HG03135 (cell line): ENCODE data around the gene JAK1.

Experiments
- ATAC-seq: cut with Tn5 transposase; IDR thresholded peaks from one replicate; pipeline ENCODE4 v1.9.1; 2021; ENCODE audit warnings: mild to moderate bottlenecking, moderate library complexity; ENCODE audit not compliant: unreplicated experiment

JAK1 gene

GRCh38 chr1:64873576-64873975 is 92.8 kb downstream of the JAK1 start:
- no peak for ATAC-seq

- ATAC-seq = no peak
Observed at GRCh38 chr1:64872067-64872466, 94.3 kb downstream of the JAK1 start.

GRCh38 chr1:64871256-64871655 is 95.1 kb downstream of the JAK1 start:
- no peak for ATAC-seq

GRCh38 chr1:64867266-64867665 is 99.1 kb downstream of the JAK1 start:
- ATAC-seq = no peak

GRCh38 chr1:64866689-64867088 is 99.7 kb downstream of the JAK1 start:
- ATAC-seq = no peak

GRCh38 chr1:64865105-64865757 is 101.1 kb downstream of the JAK1 start:
- ATAC-seq = no peak

GRCh38 chr1:64864018-64864940 is 102.1 kb downstream of the JAK1 start:
- peak; percentile 100 for ATAC-seq

GRCh38 chr1:64861611-64862010 is 104.7 kb downstream of the JAK1 start:
- ATAC-seq = no peak

GRCh38 chr1:64857347-64857746 is 109.0 kb downstream of the JAK1 start:
- no peak for ATAC-seq

- no peak for ATAC-seq
Observed at GRCh38 chr1:64856553-64856952, 109.8 kb downstream of the JAK1 start.

GRCh38 chr1:64855557-64855956 is 110.8 kb downstream of the JAK1 start:
- no peak for ATAC-seq

- ATAC-seq = no peak
Observed at GRCh38 chr1:64854674-64855073, 111.7 kb downstream of the JAK1 start.

GRCh38 chr1:64851664-64852063 is 114.7 kb downstream of the JAK1 start:
- ATAC-seq = no peak

GRCh38 chr1:64850846-64851245 is 115.5 kb downstream of the JAK1 start:
- ATAC-seq = no peak

- ATAC-seq = no peak
Observed at GRCh38 chr1:64849942-64850341, 116.4 kb downstream of the JAK1 start.

- ATAC-seq = no peak
Observed at GRCh38 chr1:64848803-64849202, 117.5 kb downstream of the JAK1 start.

- ATAC-seq = no peak
Observed at GRCh38 chr1:64848136-64848535, 118.2 kb downstream of the JAK1 start.

- no peak for ATAC-seq
Observed at GRCh38 chr1:64847666-64848065, 118.7 kb downstream of the JAK1 start.

GRCh38 chr1:64846573-64847430 is 119.5 kb downstream of the JAK1 start:
- no peak for ATAC-seq

GRCh38 chr1:64845831-64846425 is 120.4 kb downstream of the JAK1 start:
- ATAC-seq = no peak

- ATAC-seq = no peak
Observed at GRCh38 chr1:64844609-64845008, 121.7 kb downstream of the JAK1 start.
